Glomerular endothelial cell (primary cell): ENCODE data around the gene SLC6A5. TPM values are rescaled to one million over a fixed set of nuclear protein-coding genes. Genes with fewer than 3 reads are reported as not detected.
A peak's percentile ranks its signal among the peaks of the same experiment; 100 is the strongest.

Source experiments
- DNase-seq: peaks from one replicate; pipeline ENCODE4 v3.0.0-alpha.2; 2011; ENCODE audit warnings: low read depth, low spot score; ENCODE audit errors: extremely low read depth
- total RNA-seq: library from RNA; depleted of rRNA; stranded (reverse); fragments of >200 nt; gene quantifications from 2 replicates; pipeline ENCODE4 v1.2.3, GENCODE V29; 2015

The SLC6A5 gene
- total RNA-seq, 1 donor from 2014 or later, result not detected

GRCh38 chr11:20618083-20618482 is 18.7 kb downstream of the SLC6A5 start:
- no peak for DNase-seq

DNA sequence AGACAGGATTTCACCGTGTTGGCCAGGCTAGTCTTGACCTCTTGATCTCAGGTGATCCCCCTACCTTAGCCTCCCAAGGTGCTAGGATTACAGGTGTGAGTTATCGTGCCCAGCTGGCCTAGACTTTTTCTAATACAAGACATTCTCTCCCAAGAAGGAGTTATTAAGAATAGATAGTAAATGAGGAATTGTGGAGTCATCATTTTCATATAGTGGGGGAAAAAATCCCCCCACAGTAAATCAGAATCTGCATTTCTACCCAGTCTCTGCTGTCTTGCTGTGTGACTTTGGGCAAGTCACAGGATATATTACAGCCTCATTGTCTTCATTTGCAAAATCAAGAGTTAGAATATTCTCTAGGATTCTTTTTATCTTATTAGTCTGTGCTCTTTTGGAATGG is 21.6 kb downstream of the SLC6A5 start:
- no peak for DNase-seq

DNA sequence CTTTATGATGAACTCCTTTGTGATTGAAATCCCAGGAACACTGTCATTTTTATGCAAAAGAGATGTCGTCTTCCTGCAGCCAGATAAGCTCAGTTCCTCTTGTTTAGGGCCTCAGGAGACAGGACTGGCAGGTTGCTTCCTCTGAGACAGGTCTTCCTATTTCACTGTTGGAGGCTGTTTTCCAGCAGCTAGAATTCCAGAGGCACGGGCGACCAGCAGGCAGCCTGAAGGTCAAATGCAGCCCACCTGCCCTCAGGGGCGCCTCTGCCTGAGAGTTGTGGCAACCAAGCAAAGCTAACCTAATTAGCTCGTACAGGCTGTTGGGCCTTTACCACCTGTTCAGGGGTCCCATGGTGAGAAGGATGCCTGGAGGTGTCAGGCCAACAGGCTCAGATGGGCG is 22.3 kb downstream of the SLC6A5 start:
- no peak for DNase-seq

GRCh38 chr11:20623252-20623651 is 23.8 kb downstream of the SLC6A5 start:
- no peak for DNase-seq

- no peak for DNase-seq
Observed at GRCh38 chr11:20626279-20626678, 26.9 kb downstream of the SLC6A5 start.

GRCh38 chr11:20627026-20627425 is 27.6 kb downstream of the SLC6A5 start:
- DNase-seq, result no peak

- no peak for DNase-seq
Observed at GRCh38 chr11:20627701-20628100, 28.3 kb downstream of the SLC6A5 start.

- DNase-seq, result no peak
Observed at GRCh38 chr11:20631519-20632168, 32.2 kb downstream of the SLC6A5 start.

DNA sequence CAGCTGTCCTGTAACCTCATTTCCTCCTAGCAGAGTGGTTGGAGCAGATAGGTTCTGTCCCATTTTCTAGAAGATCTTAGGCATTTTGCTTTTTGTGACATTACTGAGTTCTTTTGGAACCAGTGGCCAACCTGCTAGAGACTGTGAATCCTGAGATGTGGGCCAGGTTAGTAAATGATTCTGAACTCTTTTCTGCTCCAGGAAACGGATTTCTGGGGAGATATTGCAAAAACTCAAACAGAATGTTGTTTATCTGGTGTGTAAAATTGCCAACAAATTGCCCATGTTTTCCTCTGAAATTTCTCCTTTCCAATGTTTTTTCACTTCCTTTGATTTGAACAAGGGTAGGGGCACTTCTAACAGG is 32.7 kb downstream of the SLC6A5 start:
- no peak for DNase-seq

GRCh38 chr11:20634044-20634443 is 34.6 kb downstream of the SLC6A5 start:
- no peak for DNase-seq

- DNase-seq, result no peak
Observed at GRCh38 chr11:20634781-20635180, 35.4 kb downstream of the SLC6A5 start.

- DNase-seq, result no peak
Observed at GRCh38 chr11:20638074-20638473, 38.7 kb downstream of the SLC6A5 start.

DNA sequence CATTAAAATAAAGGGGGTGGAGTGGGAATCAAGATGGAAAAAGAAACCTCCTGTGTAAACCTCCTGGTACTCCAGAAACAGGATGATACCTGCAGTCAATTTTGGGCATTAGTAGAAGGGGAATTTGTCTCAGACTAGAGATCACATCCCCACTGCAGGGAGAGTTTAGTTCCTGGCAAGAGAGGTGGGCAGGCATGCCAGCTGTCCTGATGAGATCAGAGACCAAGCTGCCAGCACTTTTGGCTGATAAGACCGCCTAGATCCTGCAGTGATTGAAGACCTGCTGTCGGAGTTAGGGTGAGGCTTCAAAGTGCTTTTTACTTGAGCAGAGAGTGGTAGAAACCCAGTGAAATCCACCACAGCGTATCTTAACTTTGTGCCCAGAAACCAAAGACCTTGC is 40.3 kb downstream of the SLC6A5 start:
- DNase-seq, result no peak

DNA sequence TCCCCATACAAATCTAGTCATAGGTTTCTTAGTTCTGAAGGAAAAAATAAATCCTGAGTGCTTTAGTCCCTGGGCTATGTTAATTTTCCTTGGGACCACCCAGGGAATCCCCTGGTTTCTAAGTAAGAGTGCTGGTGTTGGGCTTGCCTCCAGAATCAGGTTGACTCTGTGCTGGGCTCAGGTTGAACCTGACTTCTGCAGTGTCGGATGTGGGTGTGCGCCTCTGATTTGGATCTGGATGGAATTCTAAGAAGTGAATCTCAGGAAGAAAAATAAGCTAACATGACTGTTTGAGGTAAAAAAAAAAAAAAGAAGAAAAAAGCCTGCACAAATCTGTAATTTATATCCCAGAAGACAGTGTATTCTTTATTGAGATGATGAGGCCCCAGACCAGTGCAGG is 41.0 kb downstream of the SLC6A5 start:
- no peak for DNase-seq

DNA sequence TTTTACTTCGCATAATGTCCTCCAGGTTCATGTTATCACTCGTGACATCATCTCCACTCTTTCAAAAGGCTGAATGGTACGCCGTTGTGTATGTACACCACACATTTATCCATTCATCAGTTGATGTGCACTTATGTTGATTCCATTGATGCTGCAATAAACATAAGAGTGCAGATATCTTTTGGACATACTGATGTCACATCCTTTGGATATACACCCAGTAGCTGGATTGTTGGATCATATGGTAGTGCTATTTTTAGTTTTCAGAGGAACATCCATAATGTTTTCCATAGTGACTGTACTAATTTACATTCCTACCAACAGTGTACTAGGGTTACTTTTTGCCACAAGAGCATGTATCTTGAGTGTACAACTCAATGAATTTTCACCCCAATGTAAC is 45.0 kb downstream of the SLC6A5 start:
- DNase-seq, result no peak

DNA sequence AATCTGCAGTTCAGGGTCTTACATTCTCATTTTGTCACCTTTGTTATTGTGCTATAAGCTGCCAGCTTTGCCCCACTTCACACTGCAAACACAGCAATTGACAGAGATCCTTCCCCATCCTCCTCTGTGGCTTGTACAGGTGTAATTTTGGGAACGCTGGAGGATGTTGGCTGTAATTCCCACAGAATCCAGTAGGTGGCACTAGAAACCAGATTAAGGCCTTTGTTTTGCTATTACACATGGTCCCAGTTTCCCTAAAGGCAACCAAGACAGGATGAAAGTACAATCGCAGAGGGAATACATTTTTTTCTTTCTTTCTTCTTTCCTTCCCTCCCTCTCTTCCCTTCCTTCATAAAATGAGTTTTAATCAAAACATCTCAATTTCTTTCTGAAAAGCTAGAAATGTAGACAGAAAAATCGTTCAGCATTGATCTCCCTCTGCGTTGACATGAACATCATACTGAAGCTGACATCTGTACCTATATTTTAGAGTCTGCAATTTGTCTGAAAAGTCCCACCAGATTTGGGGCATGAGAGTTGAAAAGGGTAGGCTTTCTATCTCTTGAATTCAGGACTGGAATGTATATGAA is 48.7 kb downstream of the SLC6A5 start:
- peak; percentile 18 for DNase-seq

DNA sequence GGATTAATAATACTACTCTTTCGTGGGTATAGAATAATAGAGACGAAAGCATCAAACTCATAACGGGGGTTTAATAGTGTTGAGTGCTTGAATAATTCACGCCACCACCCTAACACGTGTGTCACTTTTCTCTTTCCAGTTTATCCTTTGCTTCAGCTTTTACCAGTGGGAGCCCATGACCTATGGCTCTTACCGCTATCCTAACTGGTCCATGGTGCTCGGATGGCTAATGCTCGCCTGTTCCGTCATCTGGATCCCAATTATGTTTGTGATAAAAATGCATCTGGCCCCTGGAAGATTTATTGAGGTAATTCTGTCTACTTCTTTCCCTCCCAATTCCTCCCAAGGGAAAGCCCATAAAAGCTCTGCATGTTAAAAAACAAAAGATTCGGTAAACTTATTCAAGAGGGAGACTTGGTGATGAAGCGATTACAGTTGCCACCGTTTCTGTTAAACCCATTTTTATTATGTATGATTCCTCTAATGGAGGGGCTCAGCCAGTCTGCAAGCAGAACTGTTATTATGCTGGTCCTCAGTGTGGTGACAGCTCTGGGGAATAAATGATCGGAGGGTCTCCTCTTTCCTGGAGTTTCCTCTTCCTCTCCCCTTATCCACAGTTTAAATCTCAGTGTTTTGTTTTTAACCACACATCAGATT is 52.9 kb downstream of the SLC6A5 start:
- no peak for DNase-seq

- no peak for DNase-seq
Observed at GRCh38 chr11:20654038-20654437, 54.6 kb downstream of the SLC6A5 start.

DNA sequence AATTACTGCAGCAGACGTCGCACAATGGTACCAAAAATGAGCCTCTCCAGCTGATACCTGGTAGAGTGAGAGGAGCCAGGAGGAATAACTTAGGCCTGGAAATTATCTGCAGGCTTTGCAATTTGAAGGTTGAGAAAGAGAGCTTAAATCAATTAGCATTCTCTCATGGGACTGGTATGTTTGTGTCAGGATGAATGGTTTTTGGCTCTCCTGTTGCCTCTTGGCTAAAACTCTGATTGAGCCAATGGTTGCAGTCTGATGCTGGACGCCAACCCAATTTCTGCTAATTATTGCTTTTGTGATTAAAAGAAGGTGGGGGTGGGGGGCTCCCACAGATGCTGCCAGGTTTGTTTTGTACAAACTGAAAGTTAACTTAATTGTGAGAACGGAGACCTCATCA is 57.5 kb downstream of the SLC6A5 start:
- DNase-seq, result no peak

DNA sequence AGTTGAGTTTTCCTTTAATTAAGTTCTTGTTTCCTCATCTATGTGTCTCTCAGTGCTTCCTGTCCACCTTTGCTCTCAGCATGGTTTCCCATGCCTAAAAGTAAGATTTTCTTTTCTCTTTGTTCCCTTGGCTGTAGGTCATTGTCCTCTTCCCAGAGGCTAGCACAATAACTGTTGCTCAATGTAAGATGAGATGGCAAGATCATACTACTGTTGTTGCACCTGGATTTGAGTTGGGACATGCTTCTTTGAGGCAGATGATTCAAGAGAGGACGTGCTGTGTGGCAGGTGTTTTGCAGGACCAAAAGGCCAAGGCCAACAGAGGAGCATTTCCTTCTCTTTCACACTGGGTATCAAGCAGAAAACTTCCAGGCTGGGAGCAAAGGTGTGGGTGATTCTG is 58.7 kb downstream of the SLC6A5 start:
- no peak for DNase-seq

DNA sequence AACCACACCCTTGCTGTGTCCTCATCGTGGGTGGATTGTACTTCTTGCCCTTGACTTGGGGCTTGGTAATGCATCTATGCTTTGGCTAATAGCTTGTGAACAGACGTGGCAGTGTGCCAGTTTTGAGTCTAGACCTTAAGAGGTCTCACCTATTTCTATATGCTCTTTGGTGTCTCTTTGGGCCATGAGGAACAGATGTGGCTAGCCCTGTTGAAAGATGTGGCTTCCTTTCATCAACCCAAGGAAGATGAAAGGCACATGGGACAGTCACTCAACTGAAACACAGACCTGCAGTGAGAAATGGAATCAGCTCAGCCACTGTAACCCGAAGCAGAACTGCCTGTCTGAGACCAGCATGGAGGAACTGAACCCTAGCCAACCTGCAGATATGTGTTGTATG is 62.0 kb downstream of the SLC6A5 start:
- no peak for DNase-seq

DNA sequence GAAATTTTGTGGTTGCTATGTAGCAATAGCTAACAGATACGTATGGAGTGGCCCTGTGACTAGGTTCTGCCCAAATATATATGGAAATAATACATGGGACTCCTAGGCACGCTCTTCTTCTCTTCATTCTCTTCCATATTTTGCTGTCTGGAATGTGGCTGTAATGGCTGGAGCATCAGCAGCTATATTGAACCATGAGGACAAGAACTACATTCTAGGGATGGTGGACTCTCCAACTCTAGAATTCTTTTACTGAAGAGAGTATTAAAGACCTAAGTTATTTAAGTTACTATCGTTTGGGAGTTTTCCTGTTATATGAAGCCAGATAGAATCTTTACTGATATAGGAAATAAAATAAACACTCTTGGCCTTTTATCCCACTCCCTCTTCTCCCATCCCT is 62.4 kb downstream of the SLC6A5 start:
- no peak for DNase-seq
